Inflammatory macrophage treated with lipopolysaccharide for 4 hours (primary cell): Measurements from ENCODE around the gene CITED4.
"Not testable (repeated sequence)": the region's sequence is repeated elsewhere in the genome, so short reads cannot be mapped to it uniquely, and the experiment has no call there.

Experiments
- DNase-seq: peaks from one replicate; pipeline ENCODE4 v3.0.0-alpha.2; 2020

The CITED4 gene, protein sequence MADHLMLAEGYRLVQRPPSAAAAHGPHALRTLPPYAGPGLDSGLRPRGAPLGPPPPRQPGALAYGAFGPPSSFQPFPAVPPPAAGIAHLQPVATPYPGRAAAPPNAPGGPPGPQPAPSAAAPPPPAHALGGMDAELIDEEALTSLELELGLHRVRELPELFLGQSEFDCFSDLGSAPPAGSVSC

DNA sequence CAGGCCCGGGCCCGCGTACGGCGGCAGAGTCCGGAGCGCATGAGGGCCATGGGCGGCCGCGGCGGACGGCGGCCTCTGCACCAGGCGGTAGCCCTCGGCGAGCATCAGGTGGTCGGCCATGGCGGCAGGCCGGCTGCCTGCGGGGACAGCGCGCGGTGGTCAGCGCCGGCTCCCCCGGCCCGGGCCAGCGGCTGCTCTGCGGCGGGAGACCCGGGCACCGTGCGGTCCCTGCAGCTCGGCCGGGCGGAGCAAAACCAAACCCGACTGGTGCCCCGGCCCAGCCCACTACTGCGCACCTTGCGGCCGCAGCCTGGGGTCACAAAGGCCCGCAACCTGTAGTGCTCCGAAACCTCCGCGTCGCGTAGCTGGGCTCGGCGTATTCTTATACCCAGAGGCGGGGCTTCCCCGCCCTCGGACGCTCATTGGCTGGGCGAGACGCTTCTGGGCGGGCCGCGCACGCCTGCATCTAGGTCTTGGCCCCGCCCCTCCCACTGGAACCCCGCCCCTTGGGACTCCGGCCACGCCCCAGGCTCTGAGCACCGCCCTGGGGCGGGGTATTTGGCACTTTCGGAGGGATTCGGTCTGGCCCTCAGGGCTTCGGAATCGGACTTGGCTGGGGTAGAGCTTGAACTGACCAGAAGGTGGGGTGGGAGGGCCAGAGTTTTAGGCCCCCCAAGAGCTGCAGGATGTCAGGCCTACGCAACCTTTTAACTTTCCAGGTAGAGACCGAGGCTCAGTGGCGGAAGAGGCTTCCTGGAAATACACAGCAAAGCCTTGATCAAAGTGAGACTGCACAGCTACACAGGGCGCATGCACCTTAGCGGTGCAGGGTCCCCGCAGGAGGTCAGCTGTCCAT lies at the start of gene CITED4:
Gene CITED4, minus strand, starts transcription at position 356 of the 856 bp plus-strand sequence. Its CDS starts 236 bp downstream, at position 120.
- DNase-seq: peak; percentile 95

DNA sequence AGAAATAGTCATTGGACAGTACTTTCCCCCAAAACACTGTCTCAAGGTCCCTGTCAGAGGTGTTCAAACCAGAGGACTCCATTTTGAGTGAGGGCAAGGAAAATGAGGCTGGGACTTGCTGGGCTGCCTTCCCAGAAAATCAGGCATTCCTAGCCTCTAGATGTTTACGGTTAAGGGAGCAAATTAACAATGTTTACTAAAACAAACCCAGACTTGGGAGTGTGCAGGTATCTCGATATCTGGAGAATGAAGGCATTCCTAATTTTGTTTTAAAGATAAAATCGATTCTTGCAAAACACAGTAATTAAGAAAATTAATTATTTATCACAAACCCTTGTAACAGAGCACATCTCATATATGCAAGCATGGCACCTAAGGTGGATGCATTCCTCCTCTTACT lies 48.9 kb upstream of the CITED4 start:
- DNase-seq: no peak

DNA sequence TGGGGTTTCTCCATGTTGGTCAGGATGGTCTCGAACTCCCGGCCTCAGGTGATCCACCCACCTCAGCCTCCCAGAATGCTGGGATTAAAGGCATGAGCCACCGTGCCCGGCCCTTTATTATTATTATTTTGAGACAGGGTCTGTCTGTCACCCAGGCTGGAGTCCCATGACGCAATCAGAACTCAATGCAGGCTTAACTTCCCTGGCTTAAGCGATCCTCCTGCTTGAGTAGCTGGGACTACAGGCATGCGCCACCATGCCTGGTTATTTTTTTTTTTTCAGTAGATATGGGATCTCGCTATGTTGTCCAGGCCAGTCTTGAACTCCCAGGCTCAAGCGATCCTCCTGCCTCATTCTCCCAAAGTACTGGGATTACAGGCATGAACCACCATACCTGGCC lies 47.1 kb upstream of the CITED4 start:
- DNase-seq: no peak

DNA sequence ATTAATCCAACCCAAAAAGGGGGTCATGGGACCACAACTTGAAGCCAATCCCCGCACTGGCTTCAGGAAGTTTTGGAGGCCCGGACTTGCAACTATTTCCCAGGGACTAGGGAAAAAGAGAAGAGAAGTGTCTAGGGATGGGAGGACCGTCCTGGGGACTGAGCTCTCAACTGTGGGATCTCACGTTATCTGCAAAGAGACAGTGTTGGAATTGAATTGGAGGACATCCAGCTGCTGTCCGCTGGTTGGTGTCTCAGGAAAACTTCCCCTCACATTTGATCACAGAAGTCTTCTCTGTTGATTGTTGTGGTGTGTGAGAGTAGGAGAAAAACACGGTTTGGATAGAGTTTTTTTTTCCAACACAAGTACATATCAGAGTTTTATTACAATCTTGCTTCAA lies 46.2 kb upstream of the CITED4 start:
- no peak for DNase-seq

DNA sequence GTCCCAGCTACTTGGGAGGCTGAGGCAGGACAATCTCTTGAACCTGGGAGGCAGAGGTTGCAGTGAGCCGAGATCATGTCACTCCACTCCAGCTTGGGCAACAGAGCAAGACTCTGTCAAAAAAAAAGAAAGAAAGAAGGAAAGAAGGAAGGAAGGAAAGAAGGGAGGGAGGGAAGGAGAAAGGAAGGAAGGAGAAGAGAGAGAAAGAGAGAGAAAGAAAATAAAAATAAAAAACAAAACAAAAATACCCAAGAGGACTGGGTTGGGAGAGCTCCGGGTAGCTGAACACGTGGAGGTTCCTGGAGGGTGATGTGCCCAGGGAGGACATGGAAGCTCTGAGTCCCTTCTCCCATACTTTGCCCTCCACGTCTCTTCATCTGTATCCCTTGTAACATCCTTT lies 45.7 kb upstream of the CITED4 start:
- no peak for DNase-seq

DNA sequence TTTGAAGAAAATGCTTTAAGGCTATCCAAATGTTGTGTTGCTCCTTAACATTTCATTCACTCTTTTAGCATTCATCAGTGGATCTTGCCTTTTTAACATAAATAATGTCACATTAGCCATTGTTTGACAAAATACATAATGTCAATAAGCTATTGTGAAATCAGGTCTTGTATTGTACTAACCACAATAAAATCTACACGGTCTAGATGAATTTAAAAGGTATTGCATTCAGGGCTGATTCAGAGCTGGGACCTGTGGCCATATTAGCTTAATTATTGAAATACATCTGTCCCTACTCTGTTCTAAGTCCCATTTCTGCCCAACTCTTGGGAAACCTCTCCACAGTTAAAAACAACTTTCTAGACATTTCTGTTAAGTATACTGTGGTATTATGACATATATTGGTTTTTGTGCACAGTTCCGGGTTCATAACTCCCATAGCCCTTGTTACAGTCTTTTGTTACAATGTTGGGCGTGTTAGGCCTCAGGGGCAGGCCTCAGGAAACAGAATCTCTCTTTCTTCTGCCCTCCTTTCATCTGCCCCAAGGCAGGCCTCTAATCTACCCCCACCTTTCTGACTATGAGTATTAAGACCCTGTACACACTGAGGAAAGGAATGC lies 44.7 kb upstream of the CITED4 start:
- peak; percentile 20 for DNase-seq

DNA sequence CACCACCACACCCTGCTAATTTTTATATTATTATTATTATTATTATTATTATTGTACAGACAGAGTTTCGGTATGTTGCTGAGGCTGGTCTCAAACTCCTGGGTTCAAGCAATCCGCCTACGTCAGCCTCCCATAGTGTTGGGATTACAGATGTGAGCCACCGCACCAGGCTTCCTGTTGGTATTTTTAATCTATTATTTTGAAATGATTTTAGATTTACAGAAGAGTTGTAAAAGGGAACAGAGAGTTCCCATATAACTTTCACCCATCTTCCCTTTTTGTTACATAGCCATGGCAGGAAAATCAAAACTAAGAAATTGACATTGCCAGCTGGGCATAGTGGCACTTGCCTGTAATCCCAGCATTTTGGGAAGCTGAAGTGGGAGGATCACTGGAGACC lies 42.9 kb upstream of the CITED4 start:
- DNase-seq: peak; percentile 75

DNA sequence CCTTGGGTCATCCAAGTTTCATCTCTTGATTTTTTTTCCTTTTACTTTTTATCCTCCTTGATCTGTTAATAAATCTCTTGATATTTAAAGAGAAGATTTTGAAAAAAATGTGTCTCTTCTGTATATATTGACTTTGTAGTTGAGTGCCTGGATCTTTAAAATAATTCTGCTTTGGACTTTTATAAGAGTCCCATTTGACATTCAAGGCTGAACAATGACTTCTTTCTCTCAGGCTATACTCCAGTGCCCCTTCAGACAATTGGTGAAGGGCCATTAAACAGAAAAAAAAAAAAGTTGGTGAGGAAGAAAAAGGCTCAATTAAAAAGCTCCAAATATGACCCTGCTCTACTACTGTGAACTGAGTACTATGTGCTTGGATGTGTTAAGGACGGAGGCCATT lies 40.9 kb upstream of the CITED4 start:
- no peak for DNase-seq

DNA sequence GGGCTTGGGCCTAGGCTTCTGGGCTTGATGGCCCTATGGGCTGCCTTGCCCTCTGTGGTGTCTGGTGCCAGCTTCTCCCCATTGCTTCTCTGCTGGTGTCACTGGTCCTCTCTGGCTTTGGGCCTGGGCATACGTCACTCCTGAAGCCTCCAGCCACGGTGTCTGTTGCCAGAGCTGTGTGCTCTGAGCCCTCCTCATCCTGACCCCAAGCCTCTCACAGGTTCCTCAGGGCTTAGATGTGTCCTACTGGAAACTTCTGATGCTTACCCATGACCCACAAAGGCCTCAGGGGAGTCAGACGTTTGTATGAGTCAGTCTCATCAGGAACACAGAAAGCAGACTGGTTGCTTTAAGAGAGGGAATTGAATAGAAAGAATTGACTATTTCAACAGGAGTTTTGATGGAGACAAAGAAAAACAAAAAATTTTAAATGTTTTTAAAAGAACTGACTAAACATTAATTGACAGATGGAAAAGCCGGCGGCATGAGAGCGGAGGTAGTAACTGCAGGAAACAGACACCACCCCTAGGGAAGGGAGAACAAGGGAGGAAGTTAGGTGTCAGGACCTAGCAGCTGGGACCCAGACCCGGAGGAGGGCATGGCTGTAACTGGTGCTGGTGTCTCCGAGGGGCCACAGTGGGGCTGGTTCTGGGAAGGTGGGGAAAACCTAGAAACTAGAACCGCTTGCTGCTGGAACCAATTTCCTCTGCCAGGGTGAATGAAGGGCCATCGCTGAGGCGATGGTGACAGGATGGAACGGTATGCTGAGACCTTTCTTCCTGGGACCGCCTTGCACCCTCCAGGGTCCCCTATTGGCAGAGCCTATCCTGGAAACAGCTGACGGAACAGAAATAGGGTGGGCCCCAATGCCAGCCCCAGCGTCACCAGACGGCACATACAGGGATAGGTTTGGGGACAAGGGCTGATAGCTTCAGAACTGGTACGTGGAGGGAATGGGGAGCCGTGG lies 40.0 kb upstream of the CITED4 start:
- DNase-seq: peak; percentile 13

DNA sequence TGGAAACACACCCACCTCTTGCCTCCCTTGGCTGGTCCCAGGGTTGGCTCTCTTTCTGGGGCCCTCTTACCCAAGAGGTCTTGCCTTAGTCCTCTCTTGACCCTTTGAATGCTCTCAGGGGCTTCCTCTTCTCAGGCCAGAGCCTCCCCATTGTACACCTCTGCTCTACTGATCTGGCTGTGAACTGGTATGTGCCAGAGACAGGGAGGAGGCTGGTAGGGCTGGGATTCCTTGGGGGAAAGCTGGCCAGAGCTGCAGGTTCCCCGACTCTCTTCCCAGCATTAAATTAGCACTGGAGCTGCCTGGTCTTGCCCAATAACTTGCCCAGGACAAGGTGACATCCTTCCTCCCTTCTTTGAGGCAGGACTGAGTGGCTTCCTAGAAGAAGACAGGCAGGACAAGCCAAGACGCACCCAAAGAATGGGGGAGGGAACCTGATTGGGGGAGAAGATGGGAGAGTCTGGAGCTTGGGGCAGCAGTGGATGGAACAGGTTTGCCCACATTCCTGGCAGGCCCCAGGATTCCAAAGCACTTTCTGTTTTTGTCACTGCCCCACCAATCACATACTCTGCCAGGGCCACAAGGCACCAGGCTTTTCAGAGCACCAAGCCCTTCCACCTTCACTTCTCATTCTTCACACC lies 37.2 kb upstream of the CITED4 start:
- DNase-seq: no peak

DNA sequence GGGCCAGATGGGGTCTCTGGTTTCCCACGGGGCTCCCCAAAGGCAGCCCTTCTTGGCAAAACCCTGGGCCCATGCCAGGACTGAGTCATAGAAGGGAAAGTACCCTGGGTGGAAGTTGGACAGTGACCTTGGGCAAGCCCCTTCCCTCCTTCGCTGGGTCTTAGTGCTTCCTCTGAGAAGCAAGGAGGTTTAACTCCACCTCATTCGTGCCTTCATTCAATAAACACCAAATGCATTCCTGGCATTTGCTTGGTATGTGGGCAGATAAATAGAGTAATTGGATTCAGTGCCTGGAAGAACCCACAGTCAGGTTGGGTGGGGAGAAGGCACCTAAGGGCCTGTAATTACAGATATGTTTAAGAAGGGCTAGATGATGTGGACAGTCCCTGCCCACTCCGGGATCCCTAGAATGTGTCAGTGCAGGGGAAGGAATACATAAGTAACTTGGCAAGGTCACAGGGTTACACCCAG lies 36.3 kb upstream of the CITED4 start:
- peak; percentile 71 for DNase-seq

DNA sequence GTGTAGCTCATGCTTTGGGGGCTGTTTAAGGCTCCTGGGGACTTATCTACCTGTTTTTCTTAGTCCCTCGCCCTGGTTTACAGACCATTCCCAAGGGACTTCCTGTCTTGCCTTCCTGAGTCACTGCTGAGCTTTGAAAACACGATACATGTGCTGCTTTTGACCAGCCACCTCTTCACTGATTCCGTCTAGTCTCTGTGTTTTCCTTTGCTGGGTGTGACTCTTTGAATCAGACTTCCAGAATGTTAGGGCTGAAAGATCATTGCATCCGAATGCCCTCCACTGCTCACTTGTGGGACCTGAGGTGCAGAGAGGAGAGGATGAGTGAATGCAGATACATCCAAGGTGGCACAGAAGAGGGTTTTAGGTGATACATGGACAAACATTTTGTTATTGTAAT lies 35.4 kb upstream of the CITED4 start:
- no peak for DNase-seq

DNA sequence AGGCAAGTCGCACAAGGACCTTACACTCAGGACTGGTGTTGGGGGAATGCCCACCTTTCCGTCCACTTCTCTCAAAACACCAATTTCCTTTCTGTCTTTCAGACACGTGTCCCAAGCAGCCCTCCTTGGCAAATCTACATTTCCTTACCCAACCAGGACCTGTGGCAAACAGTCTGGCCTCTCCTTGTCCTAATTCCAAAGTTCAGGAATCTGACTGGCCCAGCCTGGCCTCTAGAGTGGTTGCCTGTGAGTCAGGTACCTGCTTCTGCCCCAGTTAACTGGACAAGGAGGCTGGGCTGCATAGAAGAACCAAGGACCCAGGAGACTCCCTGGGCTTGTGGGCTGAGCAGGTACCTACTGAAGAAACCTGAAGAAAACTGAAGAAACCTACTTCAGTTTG lies 34.3 kb upstream of the CITED4 start:
- DNase-seq: no peak

DNA sequence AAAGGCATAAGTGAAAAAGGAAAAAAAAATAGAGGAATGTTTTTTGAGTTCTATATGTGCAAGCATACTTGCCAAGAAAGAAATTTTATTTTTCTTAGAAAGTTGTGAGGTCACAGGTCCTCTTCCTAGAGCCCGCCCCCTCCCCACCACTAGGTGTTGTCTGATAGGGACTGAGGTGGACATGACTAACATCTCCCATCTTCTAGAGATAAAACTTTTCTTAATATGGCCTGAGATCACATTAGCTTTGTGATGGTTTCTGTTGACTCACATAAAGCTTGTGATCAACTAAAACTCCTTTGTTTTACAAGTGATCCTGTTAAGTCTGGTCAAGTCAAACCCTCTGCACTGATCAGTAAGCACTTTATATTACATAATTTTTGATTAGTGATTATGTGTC lies 33.4 kb upstream of the CITED4 start:
- no peak for DNase-seq

DNA sequence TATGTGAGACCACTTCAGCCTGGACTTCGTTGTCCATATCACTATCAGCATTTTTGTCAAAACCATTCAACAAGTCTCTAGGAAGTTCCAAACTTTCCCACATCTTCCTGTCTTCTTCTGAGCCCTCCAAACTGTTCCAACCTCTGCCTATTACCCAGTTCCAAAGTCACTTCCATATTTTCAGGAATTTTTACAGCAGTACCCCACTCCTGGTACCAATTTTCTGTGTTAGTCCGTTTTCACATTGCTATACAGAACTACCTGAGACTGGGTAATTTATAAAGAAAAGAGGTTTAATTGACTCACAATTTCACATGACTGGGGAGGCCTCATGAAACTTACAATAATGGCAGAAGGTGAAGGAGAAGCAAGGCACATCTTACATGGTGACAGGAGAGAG lies 32.7 kb upstream of the CITED4 start:
- DNase-seq: not testable (repeated sequence)

DNA sequence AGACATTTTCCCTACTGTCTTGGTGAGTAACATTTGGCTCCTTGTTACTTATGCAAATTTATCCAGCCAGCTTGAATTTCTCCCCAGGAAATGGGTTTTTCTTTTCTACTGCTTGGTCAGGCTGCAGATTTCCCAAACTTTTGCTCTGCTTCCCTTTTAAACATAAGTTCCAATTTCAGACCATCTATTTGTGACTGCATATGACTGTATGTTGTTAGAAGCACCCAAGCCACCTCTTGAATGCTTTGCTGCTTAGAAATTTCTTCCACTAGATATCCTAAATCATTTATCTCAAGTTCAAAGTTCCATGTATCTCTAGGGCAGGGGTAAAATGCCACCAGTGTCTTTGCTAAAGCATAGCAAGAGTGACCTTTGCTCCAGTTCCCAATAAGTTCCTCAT lies 32.3 kb upstream of the CITED4 start:
- peak; percentile 15 for DNase-seq

DNA sequence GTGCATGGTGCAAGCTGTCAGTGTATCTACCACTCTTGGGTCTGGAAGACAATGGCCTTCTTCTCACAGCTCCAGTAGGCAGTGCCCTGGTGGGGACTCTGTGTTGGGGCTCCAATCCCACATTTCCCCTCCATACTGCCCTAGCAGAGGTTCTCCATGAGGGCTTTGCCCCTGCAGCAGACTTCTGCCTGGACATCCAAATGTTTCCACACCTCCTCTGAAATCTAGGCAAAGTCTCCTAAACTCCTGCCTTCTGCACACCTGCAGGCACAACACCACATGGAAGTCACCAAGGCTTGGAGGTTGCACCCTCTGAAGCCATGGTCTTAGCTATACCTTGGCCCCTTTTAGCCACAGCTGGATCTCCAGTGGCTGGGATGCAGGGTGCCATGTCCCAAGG lies 31.8 kb upstream of the CITED4 start:
- DNase-seq: no peak

DNA sequence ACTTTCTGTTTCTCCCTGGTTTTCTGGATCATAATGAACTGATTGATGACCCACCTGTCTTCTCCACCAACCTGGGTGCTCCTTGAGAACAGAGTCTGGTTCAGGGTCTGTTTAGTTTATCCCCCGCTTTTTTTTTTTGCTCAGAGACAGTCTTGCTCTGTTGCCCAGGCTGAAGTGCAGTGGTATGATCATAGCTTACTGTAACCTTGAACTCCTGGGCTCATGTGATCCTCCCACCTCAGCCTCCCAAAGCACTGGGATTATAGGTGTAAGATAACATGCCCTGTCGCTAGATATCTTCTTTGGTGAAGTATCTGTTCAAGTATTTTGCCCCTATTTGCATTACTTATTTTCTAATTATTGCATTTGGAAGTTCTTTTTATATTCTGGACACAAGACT lies 30.2 kb upstream of the CITED4 start:
- DNase-seq: no peak

DNA sequence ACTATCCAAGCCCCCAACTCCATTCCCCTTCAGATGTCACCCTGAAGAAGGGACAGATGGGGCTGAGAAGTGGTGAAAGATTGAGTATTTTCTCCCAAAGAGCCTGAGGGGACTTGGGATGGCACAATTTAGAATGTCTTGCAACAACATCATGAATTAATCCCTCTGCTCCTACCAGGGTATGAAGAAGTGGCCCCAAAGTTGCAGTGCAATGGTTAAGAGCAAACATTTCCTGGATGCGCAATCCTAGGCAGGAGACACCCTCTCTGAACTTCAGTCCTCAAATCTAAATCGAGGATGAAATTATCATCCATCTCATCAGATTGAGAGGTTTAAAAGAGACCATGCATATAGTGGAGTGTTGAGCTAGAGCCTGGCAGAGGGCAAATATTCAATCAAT lies 28.6 kb upstream of the CITED4 start:
- no peak for DNase-seq

DNA sequence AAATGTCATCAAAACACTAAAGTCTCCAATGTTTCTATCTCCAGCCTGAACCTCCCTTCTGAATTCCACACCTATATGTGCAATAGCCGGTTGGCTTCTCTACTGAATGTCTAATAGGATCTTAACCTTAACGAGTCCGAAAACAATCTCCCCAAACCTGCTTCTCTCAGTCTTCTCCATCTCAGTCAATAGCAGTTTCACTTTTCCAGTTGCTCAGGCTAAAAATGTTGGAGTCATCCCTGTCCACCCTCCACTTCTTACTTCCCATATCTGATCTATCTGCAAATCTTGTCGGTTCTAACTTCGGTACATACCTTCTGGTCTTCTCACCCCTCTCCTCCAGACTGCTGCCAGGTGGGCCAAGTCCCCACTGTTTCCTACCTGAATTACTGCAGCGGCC lies 25.5 kb upstream of the CITED4 start:
- DNase-seq: no peak

DNA sequence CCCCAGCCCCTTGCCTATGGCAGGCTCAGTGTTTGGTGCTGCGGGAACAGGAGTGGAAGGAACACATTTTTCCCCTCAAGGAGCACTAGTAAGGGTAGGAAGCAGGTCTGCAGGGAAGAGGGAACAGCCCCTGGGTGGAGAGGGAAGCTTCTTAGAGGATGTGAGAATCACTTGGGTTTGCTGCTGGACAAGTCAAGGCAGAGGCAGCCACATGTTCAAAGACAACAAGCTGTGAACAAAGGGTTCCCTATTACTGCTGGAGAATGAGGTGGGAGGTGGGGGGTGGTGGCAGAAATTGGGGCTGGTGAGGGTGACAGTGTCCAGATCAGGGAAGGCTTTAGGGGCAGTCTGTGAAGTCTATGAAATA lies 24.8 kb upstream of the CITED4 start:
- DNase-seq: no peak

DNA sequence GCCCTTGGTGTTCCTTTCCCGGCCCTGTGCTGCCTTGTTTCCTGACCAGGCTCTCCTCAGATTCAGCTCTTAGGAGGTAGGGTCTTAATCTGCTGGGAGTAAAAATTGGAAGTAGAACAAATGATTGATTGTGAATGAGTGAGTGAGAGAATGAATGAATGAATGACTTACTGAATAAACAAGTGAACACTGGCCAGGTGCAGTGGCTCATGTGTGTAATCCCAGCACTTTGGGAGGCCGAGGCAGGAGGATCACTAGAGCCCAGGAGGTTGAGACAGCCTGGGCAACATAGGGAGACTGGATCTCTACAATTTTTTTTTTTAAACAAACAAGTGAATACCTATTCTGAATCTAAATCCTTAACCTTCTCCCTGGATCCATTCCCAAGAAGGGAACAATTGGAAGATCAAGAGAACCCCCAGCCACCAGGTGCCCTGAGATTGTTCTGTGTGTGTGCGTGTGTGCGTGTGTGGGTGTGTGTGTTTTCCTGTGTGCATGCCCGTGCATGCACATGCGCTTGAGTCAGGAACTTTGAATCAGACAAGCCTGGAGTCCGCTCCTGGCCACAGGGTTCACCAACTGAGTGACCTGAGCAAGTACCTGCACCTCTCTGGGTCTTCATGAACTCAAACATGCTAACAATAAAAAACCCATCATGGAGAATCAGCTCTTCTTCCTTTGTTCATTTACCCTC lies 24.3 kb upstream of the CITED4 start:
- no peak for DNase-seq
